Measurements from ENCODE around the gene CD163.

DNA sequence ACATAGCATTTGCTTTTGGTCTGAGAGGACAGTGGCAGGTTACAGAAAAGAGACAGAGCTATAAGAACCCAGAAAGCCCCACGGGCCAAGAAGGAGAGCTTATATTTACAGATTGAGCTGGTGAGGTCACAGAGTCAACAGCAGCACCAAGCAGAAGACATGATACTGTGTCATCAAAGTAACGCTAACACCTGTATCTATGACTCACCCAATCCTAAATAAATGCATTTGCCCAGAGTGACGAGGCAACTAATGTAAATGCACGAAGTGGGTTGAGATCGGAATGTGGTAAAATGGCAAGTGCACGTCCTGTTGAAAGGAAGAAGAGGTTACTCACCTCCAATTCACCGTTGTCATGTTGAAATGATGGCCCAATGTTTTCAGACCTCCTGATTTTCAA lies 52.9 kb downstream of the CD163 start:
- no peak for TF ChIP-seq CTCF (conservative IDR thresholded peaks at IDR 0.05)
- TF ChIP-seq EZH2 (IDR thresholded peaks at IDR 0.05; ENCODE audit: low read depth) = no peak

Data from PC-9 (cell line).